Caco-2 (cell line): ENCODE measurements around the gene ID1. TPM values are rescaled to one million over a fixed set of nuclear protein-coding genes. Genes with fewer than 3 reads are reported as not detected.

Experiments used
- BruUV-seq: library from RNA; stranded (reverse); fragments of 400-500 nt; replicated peaks from 2 replicates; lab custom pipeline; 2021; lab: Mats Ljungman, UMichigan
- CTCF ChIA-PET: fragments of 300-600 bp; sonication (Branson Sonifier 250); formaldehyde crosslinking; loops from one replicate; lab custom pipeline; 2022; ENCODE audit warnings: antibody characterized with exemption; lab: Charles Lee
- POLR2A ChIA-PET: fragments of 300-600 bp; sonication (Branson Sonifier 250); formaldehyde crosslinking; loops from one replicate; lab custom pipeline; 2022; ENCODE audit warnings: antibody characterized with exemption; lab: Charles Lee
- DNase-seq, 2 experiments: peaks; one replicate each; pipeline versions ENCODE4 v3.0.0 to v3.0.0-alpha.2; 2020 to 2022
- H3K27me3 ChIP-seq: replicated peaks from 2 replicates; pipeline ENCODE4 v1.6.0; 2011; ENCODE audit warnings: low read length; ENCODE audit not compliant: control insufficient read depth, insufficient read depth
- H3K36me3 ChIP-seq: 2 replicates; pipeline ENCODE4 v1.5.1; 2011; ENCODE audit warnings: low read length; ENCODE audit not compliant: control insufficient read depth, insufficient read depth
- H3K4me1 ChIP-seq: fragments of 250-450 bp; sonication (Bioruptor Pico); 2 replicates; pipeline ENCODE4 v1.5.1; 2020; ENCODE audit warnings: mild to moderate bottlenecking
- H3K4me3 ChIP-seq: 2 replicates; pipeline ENCODE4 v1.5.1; 2011; ENCODE audit warnings: low read depth, mild to moderate bottlenecking, control low read depth, low read length
- H3K9me3 ChIP-seq: fragments of 250-450 bp; sonication (Bioruptor Pico); 2 replicates; pipeline ENCODE4 v1.5.1; 2020; ENCODE audit warnings: mild to moderate bottlenecking, moderate library complexity
- H3K27ac Mint-ChIP-seq: one replicate; pipeline ENCODE4 v1.8.0; 2022; ENCODE audit warnings: mixed read lengths; ENCODE audit not compliant: unreplicated experiment
- H3K27me3 Mint-ChIP-seq: one replicate; pipeline ENCODE4 v1.8.0; 2022; ENCODE audit warnings: mixed read lengths; ENCODE audit not compliant: insufficient read depth, unreplicated experiment
- H3K36me3 Mint-ChIP-seq: one replicate; pipeline ENCODE4 v1.8.0; 2022; ENCODE audit warnings: mild to moderate bottlenecking, mixed read lengths; ENCODE audit not compliant: insufficient read depth, unreplicated experiment
- H3K4me1 Mint-ChIP-seq: one replicate; pipeline ENCODE4 v1.8.0; 2022; ENCODE audit warnings: low read depth, mixed read lengths; ENCODE audit not compliant: unreplicated experiment
- H3K4me3 Mint-ChIP-seq: one replicate; pipeline ENCODE4 v1.8.0; 2022; ENCODE audit warnings: mild to moderate bottlenecking, moderate library complexity, mixed read lengths; ENCODE audit not compliant: unreplicated experiment
- H3K9me3 Mint-ChIP-seq: one replicate; pipeline ENCODE4 v1.8.0; 2022; ENCODE audit warnings: mixed read lengths; ENCODE audit not compliant: unreplicated experiment
- CTCF ChIP-seq, 2 experiments: fragments of 200-600 bp in 1 of 2; IDR thresholded peaks; 1 replicate in 1 of 2; 2 replicates in 1 of 2; pipeline versions ENCODE4 v1.5.1 to v1.8.0; 2011 to 2022; ENCODE audit warnings: antibody characterized with exemption in 1 of 2, control low read depth in 1 of 2, inconsistent platforms in 1 of 2, low read depth in 1 of 2, low read length in 1 of 2, mild to moderate bottlenecking in 1 of 2, moderate library complexity in 1 of 2; ENCODE audit not compliant: insufficient read depth in 1 of 2, severe bottlenecking in 1 of 2, unreplicated experiment in 1 of 2
- intact Hi-C: fragments of 100-400 bp; cut with micrococcal nuclease; formaldehyde crosslinking; loops from one replicate; pipeline ENCODE4 v1.10.0; 2022; ENCODE audit not compliant: unreplicated experiment
- total RNA-seq: library from RNA; stranded (reverse); gene quantifications from 2 replicates; pipeline ENCODE4 v1.2.3, GENCODE V29; 2022

Gene ID1
- total RNA-seq, 1 experiment from 2014 or later, result 163 TPM

- Mint-ChIP-seq H3K27ac (no peak overlapping the region), H3K36me3 (no peaks in the 10 kb centered on the region), H3K4me3 (no peak overlapping the region), H3K9me3 (no peaks in the 10 kb centered on the region), H3K4me1 (no peaks in the 10 kb centered on the region), H3K27me3 (no peaks in the 10 kb centered on the region)
- DNase-seq, result no peak
- TF ChIP-seq CTCF (IDR thresholded peaks at IDR 0.05; ENCODE audit: insufficient read depth in 1 of 2, low read depth in 1 of 2, low read length in 1 of 2, severe bottlenecking in 1 of 2, unreplicated experiment in 1 of 2), result no peak
- Histone ChIP-seq H3K4me1 (peaks cover 9% of the 10 kb centered on the region; the same call in 1 of the 2 replicates), H3K27me3 (no peaks in the 10 kb centered on the region), H3K4me3 (no peak overlapping the region), H3K9me3 (no peaks in the 10 kb centered on the region), H3K36me3 (no peaks in the 10 kb centered on the region)
- intact Hi-C loops, result no loop called here
- POLR2A ChIA-PET, result interaction anchor here (0.6 to 1.9 kb wide), 4 partner anchors 24 to 90 kb away, joined by 3 to 21 read pairs (median 4); partner anchors contain the start of gene BCL2L1
- BruUV-seq, result no TSS peak
- CTCF ChIA-PET, result interaction anchor here (0.6 to 6.5 kb wide), 39 partner anchors 9 to 219 kb away, joined by 3 to 212 read pairs (median 7); partner anchors contain the start of genes BCL2L1 and TPX2
Measured at GRCh38 chr20:31633339-31633914, 28.3 kb downstream of the ID1 start.

GRCh38 chr20:31637660-31638059 lies 32.6 kb downstream of the ID1 start, which contains the start of gene COX4I2:
Gene COX4I2, plus strand, starts transcription at chr20:31637912. Its CDS starts 1,106 bp downstream, at chr20:31639018.
- POLR2A ChIA-PET, result no interaction called here
- no TSS peak for BruUV-seq

GRCh38 chr20:31638317-31638716 lies 33.2 kb downstream of the ID1 start:
- Histone ChIP-seq H3K27me3 (no peaks in the 10 kb centered on the region), H3K4me1 (peaks cover 9% of the 10 kb centered on the region; the same call in 1 of the 2 replicates), H3K36me3 (no peaks in the 10 kb centered on the region), H3K9me3 (no peaks in the 10 kb centered on the region), H3K4me3 (no peak overlapping the region)
- ChIA-PET CTCF (interaction anchor here (0.6 kb wide), 1 partner anchor 85 kb away, joined by 3 read pairs; no protein-coding TSS in a partner anchor), POLR2A (no interaction called here)
- Mint-ChIP-seq H3K4me3 (no peak overlapping the region), H3K4me1 (no peaks in the 10 kb centered on the region), H3K27ac (no peak overlapping the region), H3K36me3 (no peaks in the 10 kb centered on the region), H3K27me3 (no peaks in the 10 kb centered on the region), H3K9me3 (no peaks in the 10 kb centered on the region)
- intact Hi-C loops, result no loop called here
- no peak for TF ChIP-seq CTCF (IDR thresholded peaks at IDR 0.05; ENCODE audit: insufficient read depth in 1 of 2, low read depth in 1 of 2, low read length in 1 of 2, severe bottlenecking in 1 of 2, unreplicated experiment in 1 of 2)
- DNase-seq, result no peak
- BruUV-seq, result no TSS peak

More at GRCh38 chr20:31637660-31638059, 32.6 kb downstream of the ID1 start, which contains the start of gene COX4I2:
- Histone ChIP-seq H3K9me3 (no peaks in the 10 kb centered on the region), H3K36me3 (no peaks in the 10 kb centered on the region), H3K4me1 (peaks cover 9% of the 10 kb centered on the region; the same call in 1 of the 2 replicates), H3K4me3 (no peak within 1 kb of the TSS), H3K27me3 (no peaks in the 10 kb centered on the region)
- Mint-ChIP-seq H3K36me3 (no peaks in the 10 kb centered on the region), H3K27ac (no peak within 1 kb of the TSS), H3K4me3 (no peak within 1 kb of the TSS), H3K27me3 (no peaks in the 10 kb centered on the region), H3K4me1 (no peaks in the 10 kb centered on the region), H3K9me3 (no peaks in the 10 kb centered on the region)
- intact Hi-C loops, result no loop called here
- TF ChIP-seq CTCF (IDR thresholded peaks at IDR 0.05; ENCODE audit: insufficient read depth in 1 of 2, low read depth in 1 of 2, low read length in 1 of 2, severe bottlenecking in 1 of 2, unreplicated experiment in 1 of 2), result no peak
- CTCF ChIA-PET, result no interaction called here
- DNase-seq, result no peak
